ENCODE results near the gene TEX44.
"Not testable (repeated sequence)": the region's sequence is repeated elsewhere in the genome, so short reads cannot be mapped to it uniquely, and the experiment has no call there.

TEX44 gene

GRCh38 chr2:231571661-231572191 lies 20.9 kb upstream of the TEX44 start:
- no peak for DNase-seq

- DNase-seq = no peak
Measured at GRCh38 chr2:231573096-231573495, 19.6 kb upstream of the TEX44 start.

GRCh38 chr2:231573698-231574421 lies 18.8 kb upstream of the TEX44 start:
- DNase-seq = no peak

GRCh38 chr2:231575612-231576256 lies 16.9 kb upstream of the TEX44 start:
- DNase-seq = no peak

- no peak for DNase-seq
Measured at GRCh38 chr2:231576465-231576864, 16.2 kb upstream of the TEX44 start.

- not testable (repeated sequence) for DNase-seq
Measured at GRCh38 chr2:231578655-231579054, 14.0 kb upstream of the TEX44 start.

GRCh38 chr2:231579560-231579959 lies 13.1 kb upstream of the TEX44 start:
- DNase-seq = no peak

GRCh38 chr2:231581328-231581727 lies 11.3 kb upstream of the TEX44 start:
- no peak for DNase-seq

GRCh38 chr2:231583982-231584381 lies 8.7 kb upstream of the TEX44 start:
- no peak for DNase-seq

GRCh38 chr2:231587744-231588143 lies 4.9 kb upstream of the TEX44 start:
- DNase-seq = not testable (repeated sequence)

- no peak for DNase-seq
Measured at GRCh38 chr2:231589656-231590055, 3.0 kb upstream of the TEX44 start.

GRCh38 chr2:231590614-231591013 lies 2.0 kb upstream of the TEX44 start:
- no peak for DNase-seq

GRCh38 chr2:231593666-231594065 lies 1.0 kb downstream of the TEX44 start:
- DNase-seq = no peak

GRCh38 chr2:231597014-231597611 lies 4.4 kb downstream of the TEX44 start:
- no peak for DNase-seq

GRCh38 chr2:231597627-231598026 lies 5.0 kb downstream of the TEX44 start:
- no peak for DNase-seq

- DNase-seq = no peak
Measured at GRCh38 chr2:231600619-231601355, 8.1 kb downstream of the TEX44 start.

- peak; percentile 70 for DNase-seq
Measured at GRCh38 chr2:231601356-231602229, 8.9 kb downstream of the TEX44 start.

GRCh38 chr2:231602859-231603467 lies 10.3 kb downstream of the TEX44 start:
- no peak for DNase-seq

- no peak for DNase-seq
Measured at GRCh38 chr2:231604101-231604684, 11.5 kb downstream of the TEX44 start.

- peak; percentile 97 for DNase-seq
Measured at GRCh38 chr2:231604685-231605606, 12.3 kb downstream of the TEX44 start.
